Measurements from ENCODE around the gene KLHDC4. TPM values are rescaled to one million over a fixed set of nuclear protein-coding genes. Genes with fewer than 3 reads are reported as not detected.
A peak's percentile ranks its signal among the peaks of the same experiment; 100 is the strongest.

KLHDC4 gene
- total and polyA plus RNA-seq, 12 donors: 7.8 to 31.7 (median 13.5) TPM

GRCh38 chr16:87744750-87745514 lies 20.9 kb downstream of the KLHDC4 start:
- ATAC-seq (peak in 1 of 8 donors; percentile 15), DNase-seq (no peak)
- Histone ChIP-seq H3K27me3 (no peaks in the 10 kb centered on the region), H3K4me1 (peaks cover 0 to 20% (median 8%) of the 10 kb centered on the region in 9 donors), H3K27ac (no peak overlapping the region), H3K4me3 (no peak overlapping the region), H3K9me3 (no peaks in the 10 kb centered on the region), H3K36me3 (peaks cover 0 to 87% (median 16%) of the 10 kb centered on the region in 9 donors)
- 92 to 94% methylated on average over 25 of the region's 25 CpGs for WGBS, 2 donors
- intact Hi-C loops (cut with DNase I): no loop called here
- TF ChIP-seq CTCF (IDR thresholded peaks at IDR 0.05): no peak

- H3K4me3 ChIP-seq: no peak overlapping the region
- no peak for ATAC-seq
- DNase-seq: no peak
Measured at GRCh38 chr16:87742781-87743490, 22.9 kb downstream of the KLHDC4 start.

GRCh38 chr16:87741700-87742415 lies 23.9 kb downstream of the KLHDC4 start:
- peaks cover 0 to 68% (median 5%) of the 10 kb centered on the region in 9 donors for H3K36me3 ChIP-seq
- intact Hi-C loops (cut with DNase I): no loop called here
- peak overlapping the region in 1 of 10 donors; percentile 5 for H3K27ac ChIP-seq
- 89 to 91% methylated on average over 16 of the region's 16 CpGs for WGBS, 2 donors
- no peak for TF ChIP-seq CTCF (IDR thresholded peaks at IDR 0.05)
- H3K9me3 ChIP-seq: no peaks in the 10 kb centered on the region
- ATAC-seq: no peak
- H3K4me3 ChIP-seq: no peak overlapping the region
- DNase-seq: no peak
- H3K4me1 ChIP-seq: peaks cover 0 to 20% (median 8%) of the 10 kb centered on the region in 9 donors
- no peaks in the 10 kb centered on the region for H3K27me3 ChIP-seq

More at GRCh38 chr16:87742781-87743490, 22.9 kb downstream of the KLHDC4 start:
- 87 to 93% methylated on average over 17 of the region's 17 CpGs for WGBS, 2 donors
- Histone ChIP-seq H3K9me3 (no peaks in the 10 kb centered on the region), H3K27ac (no peak overlapping the region), H3K27me3 (no peaks in the 10 kb centered on the region), H3K36me3 (peaks cover 0 to 73% (median 11%) of the 10 kb centered on the region in 9 donors), H3K4me1 (peaks cover 0 to 20% (median 8%) of the 10 kb centered on the region in 9 donors)
- no peak for TF ChIP-seq CTCF (IDR thresholded peaks at IDR 0.05)
- intact Hi-C loops (cut with DNase I): no loop called here

GRCh38 chr16:87740909-87741424 lies 24.8 kb downstream of the KLHDC4 start:
- H3K4me1 ChIP-seq: peaks cover 0 to 20% (median 8%) of the 10 kb centered on the region in 9 donors
- peaks cover 0 to 68% (median 0%) of the 10 kb centered on the region in 9 donors for H3K36me3 ChIP-seq
- WGBS, 2 donors: 65 to 74% methylated on average over 11 of the region's 11 CpGs
- TF ChIP-seq CTCF (IDR thresholded peaks at IDR 0.05): no peak
- no peaks in the 10 kb centered on the region for H3K9me3 ChIP-seq
- DNase-seq: peak; percentile 35 to 53
- intact Hi-C loops (cut with DNase I): no loop called here
- no peaks in the 10 kb centered on the region for H3K27me3 ChIP-seq
- peak overlapping the region in 2 of 10 donors; percentile 5 to 33 for H3K27ac ChIP-seq
- ATAC-seq: peak; percentile 55 to 94 (median 84)
- no peak overlapping the region for H3K4me3 ChIP-seq

Measured in heart right ventricle (tissue), 16 donors.